HepG2 (cell line): ENCODE data around the gene BET1L. TPM values are rescaled to one million over a fixed set of nuclear protein-coding genes. Genes with fewer than 3 reads are reported as not detected.

ENCODE experiments used
- ATAC-seq: fragments of 200-7000 bp; cut with Tn5 transposase; 3 replicates; pipeline ENCODE4 v1.9.1; 2020; ENCODE audit warnings: mild to moderate bottlenecking, moderate library complexity
- BruUV-seq: library from RNA; stranded (reverse); fragments of 400-500 nt; replicated peaks from 2 replicates; lab custom pipeline; 2021; lab: Mats Ljungman, UMichigan
- CTCF ChIA-PET: fragments of 300-600 bp; formaldehyde crosslinking; extraction: SDS; loops from one replicate; lab custom pipeline; 2021; ENCODE audit warnings: low total read pairs, inconsistent platforms, low intra/inter-chr PET ratio; lab: Yijun Ruan, JAX
- POLR2A ChIA-PET: fragments of 350-600 bp; sonication (Branson Sonifier 250); formaldehyde crosslinking; loops from one replicate; lab custom pipeline; 2020; ENCODE audit warnings: antibody characterized with exemption, inconsistent platforms; lab: Yijun Ruan, JAX
- DNase-seq: peaks from one replicate; pipeline ENCODE4 v3.0.0-alpha.2; 2015; ENCODE audit warnings: low spot score
- FAIRE-seq: peaks from 3 replicates; lab custom pipeline; 2011; peaks lifted over from hg19 to GRCh38; lab: Jason Lieb, UNC
- H2AFZ ChIP-seq: one replicate; pipeline ENCODE4 v1.6.1; 2011; ENCODE audit warnings: low read length, inconsistent platforms
- H3K27ac ChIP-seq: fragments of 300-600 bp; 3 replicates; pipeline ENCODE4 v1.8.0; 2011; ENCODE audit warnings: mixed run types, mild to moderate bottlenecking, mixed read lengths, low read length, inconsistent platforms; ENCODE audit not compliant: insufficient read depth; ENCODE audit errors: extremely low read length
- H3K27me3 ChIP-seq, 2 experiments: fragments of 200-600 bp in 1 of 2; 2 replicates in 1 of 2; 3 replicates in 1 of 2; pipeline versions ENCODE4 v1.6.0 to v1.8.0; 2011; ENCODE audit warnings: low read length in 2 of 2, mild to moderate bottlenecking in 2 of 2, moderate library complexity in 2 of 2, inconsistent platforms in 1 of 2; ENCODE audit not compliant: insufficient read depth in 2 of 2, control insufficient read depth in 1 of 2
- H3K36me3 ChIP-seq, 2 experiments: fragments of 200-600 bp in 1 of 2; replicated peaks in 1 of 2; 2 replicates in 1 of 2; 3 replicates in 1 of 2; pipeline versions ENCODE4 v1.5.1 to v1.8.0; 2011; ENCODE audit warnings: low read length in 2 of 2, inconsistent platforms in 1 of 2; ENCODE audit not compliant: insufficient read depth in 2 of 2, control insufficient read depth in 1 of 2
- H3K4me1 ChIP-seq: 2 replicates; pipeline ENCODE4 v1.5.1; 2012; ENCODE audit warnings: low read length, inconsistent platforms; ENCODE audit not compliant: insufficient read depth
- H3K4me2 ChIP-seq: 2 replicates; pipeline ENCODE4 v1.6.0; 2011; ENCODE audit warnings: low read depth, low read length, inconsistent platforms
- H3K4me3 ChIP-seq, 3 experiments: fragments of 200-600 bp in 1 of 3; sonication (generic), shearing (Covaris generic) in 1 of 3; replicated peaks in 1 of 3; 2 replicates each; pipeline ENCODE4 v1.5.1; 2011 to 2016; ENCODE audit warnings: low read length in 3 of 3, inconsistent platforms in 2 of 3, low read depth in 2 of 3, mild to moderate bottlenecking in 2 of 3, control low read depth in 1 of 3, mixed read lengths in 1 of 3; ENCODE audit not compliant: insufficient read depth in 1 of 3
- H3K79me2 ChIP-seq: one replicate; pipeline ENCODE4 v1.6.1; 2011; ENCODE audit warnings: low read length, inconsistent platforms; ENCODE audit not compliant: insufficient read depth
- H3K9ac ChIP-seq: 2 replicates; pipeline ENCODE4 v1.6.0; 2011; ENCODE audit warnings: mild to moderate bottlenecking, low read depth, low read length, inconsistent platforms; ENCODE audit not compliant: insufficient read depth
- H3K9me3 ChIP-seq: 2 replicates; pipeline ENCODE4 v1.5.1; 2012; ENCODE audit warnings: mild to moderate bottlenecking, low read length
- H4K20me1 ChIP-seq: 2 replicates; pipeline ENCODE4 v1.6.0; 2011; ENCODE audit warnings: inconsistent platforms, mild to moderate bottlenecking, low read length, moderate library complexity; ENCODE audit not compliant: insufficient read depth
- AGO2 ChIP-seq: fragments of 200-400 bp; formaldehyde crosslinking; optimal IDR thresholded peaks from 2 replicates; pipeline ENCODE3; 2017; ENCODE audit warnings: mild to moderate bottlenecking, low read depth, low read length, moderate library complexity
- ARNT2 ChIP-seq: sonication (generic); formaldehyde crosslinking; IDR thresholded peaks from 2 replicates; pipeline ENCODE4 v1.8.0; 2022; ENCODE audit warnings: mild to moderate bottlenecking, low read depth, missing genetic modification reagents, moderate library complexity
- POLR2A ChIP-seq, 2 experiments: IDR thresholded peaks; 2 replicates each; pipeline ENCODE4 v1.6.1; 2011; ENCODE audit warnings: low read depth in 2 of 2, low read length in 2 of 2, mild to moderate bottlenecking in 1 of 2, moderate library complexity in 1 of 2; ENCODE audit not compliant: insufficient read depth in 1 of 2
- POLR2AphosphoS2 ChIP-seq: IDR thresholded peaks from 2 replicates; pipeline ENCODE4 v1.6.1; 2011; ENCODE audit warnings: low read depth, low read length, improper control_type of control experiment
- TAF15 ChIP-seq: fragments of 200-400 bp; formaldehyde crosslinking; IDR thresholded peaks from one replicate; pipeline ENCODE4 v1.6.1; 2018; ENCODE audit warnings: mild to moderate bottlenecking, low read depth, low read length; ENCODE audit not compliant: poor library complexity, severe bottlenecking
- ZFP91 ChIP-seq: sonication (generic); formaldehyde crosslinking; IDR thresholded peaks from 2 replicates; pipeline ENCODE4 v1.9.0; 2022; ENCODE audit warnings: missing genetic modification reagents, mild to moderate bottlenecking, borderline replicate concordance
- WGBS: methylation state at CpG from one replicate; pipeline ENCODE4 v1.1.6; 2017; ENCODE audit warnings: low lambda C conversion rate; 5-methylcytosine and 5-hydroxymethylcytosine counted together
- in situ Hi-C: cut with HindIII; loops from 2 replicates; pipeline ENCODE4 v1.10.0; 2017; ENCODE audit warnings: low pct_unique_long_range_greater_than_20kb; ENCODE audit not compliant: extremely low pct_ligation_motif_present
- intact Hi-C: fragments of 100-400 bp; cut with micrococcal nuclease; formaldehyde crosslinking; loops from one replicate; pipeline ENCODE4 v1.10.0; 2022; ENCODE audit not compliant: unreplicated experiment
- polyA plus RNA-seq, 8 experiments: library from polyadenylated mRNA; depleted of rRNA in 3 of 8; stranded (reverse) in 7 of 8; unstranded in 1 of 8; fragments of >200 nt; fragmentation: Illumina TruSeq in 4 of 8; extraction: Trizol in 4 of 8; gene quantifications; 2 replicates each; pipeline versions ENCODE4 v1.2.1 to v1.2.3, GENCODE V29; 2011 to 2016; ENCODE audit warnings: low read depth in 4 of 8, missing spikeins in 1 of 8, mixed read lengths in 1 of 8; ENCODE audit not compliant: insufficient read depth in 1 of 8
- total RNA-seq, 5 experiments: library from RNA; depleted of rRNA; stranded (reverse); fragments of >200 nt; fragmentation: Illumina TruSeq; extraction: Trizol; gene quantifications; 2 replicates each; pipeline ENCODE4 v1.2.3, GENCODE V29; 2016; ENCODE audit warnings: low read depth in 1 of 5

Gene BET1L
- total and polyA plus RNA-seq, 2 of the 13 experiments (the other 11 are each of a cell fraction or from before 2014, with no cell fraction given): 26.2 to 59.6 TPM

- FAIRE-seq (no peak), ATAC-seq (peak; percentile 5; the same call in 1 of the 3 replicates), DNase-seq (no peak)
- BruUV-seq: no TSS peak
- in situ Hi-C loops: no loop called here
- Histone ChIP-seq H3K27ac (no peak overlapping the region), H3K9me3 (no peaks in the 10 kb centered on the region), H4K20me1 (peaks cover under 1% of the 10 kb centered on the region; the same call in 1 of the 2 replicates), H3K4me3 (no peak overlapping the region), H3K4me2 (no peak overlapping the region), H3K36me3 (peaks cover 3 to 18% of the 10 kb centered on the region in 2 experiments; a peak in 4 of 5 replicates), H3K4me1 (peaks cover 13% of the 10 kb centered on the region), H3K27me3 (no peaks in the 10 kb centered on the region), H3K79me2 (peaks cover 3% of the 10 kb centered on the region), H3K9ac (no peak overlapping the region), H2AFZ (no peak overlapping the region)
- POLR2A ChIA-PET: interaction anchor here (0.6 to 1.0 kb wide), 2 partner anchors 35 to 126 kb away, joined by 3 to 4 read pairs; no protein-coding TSS in a partner anchor
- intact Hi-C loops: no loop called here
- 96% methylated on average over 6 of the region's 13 CpGs for WGBS
- CTCF ChIA-PET: no interaction called here
- no peak for TF ChIP-seq ARNT2 (CRISPR knock-in tag)
- TF ChIP-seq TAF15: no peak
- TF ChIP-seq POLR2A (IDR thresholded peaks at IDR 0.05; ENCODE audit: insufficient read depth in 1 of 2, low read depth in 2 of 2, low read length in 2 of 2): 0 out of 4 replicates have a peak, but pooled peaks of 1 of the 2 experiments have one; percentile 7
- TF ChIP-seq ZFP91: 0 out of 2 replicates have a peak, but pooled peaks have one; percentile 13
- TF ChIP-seq POLR2AphosphoS2: no peak
- peak; percentile 62 for TF ChIP-seq AGO2
Observed at GRCh38 chr11:200224-201003, 6.8 kb downstream of the BET1L start.
